ENCODE results near the gene MSL3B.
A peak's percentile ranks its signal among the peaks of the same experiment; 100 is the strongest.
"Not testable (repeated sequence)": the region's sequence is repeated elsewhere in the genome, so short reads cannot be mapped to it uniquely, and the experiment has no call there.

MSL3B gene

GRCh38 chr2:233867993-233868532 lies at the start of gene MSL3B:
TSS of gene MSL3B (minus strand) at chr2:233868386.
- peak in 1 of 2 donors; percentile 50 for DNase-seq (ENCODE audit: low read depth in 2 of 2)

- no peak for DNase-seq (ENCODE audit: low read depth in 2 of 2)
Observed at GRCh38 chr2:233917116-233917515, 48.9 kb upstream of the MSL3B start, which contains the start of gene TRPM8. TSS of gene TRPM8 (plus strand) at chr2:233917373. CDS start at chr2:233926538, 9,165 bp downstream.

- DNase-seq (ENCODE audit: low read depth in 2 of 2) = no peak
Observed at GRCh38 chr2:233915128-233915527, 46.9 kb upstream of the MSL3B start.

GRCh38 chr2:233912691-233913423 lies 44.7 kb upstream of the MSL3B start:
- no peak for DNase-seq (ENCODE audit: low read depth in 2 of 2)

- no peak for DNase-seq (ENCODE audit: low read depth in 2 of 2)
Observed at GRCh38 chr2:233907627-233908026, 39.4 kb upstream of the MSL3B start.

GRCh38 chr2:233905945-233906344 lies 37.8 kb upstream of the MSL3B start:
- no peak for DNase-seq (ENCODE audit: low read depth in 2 of 2)

GRCh38 chr2:233901884-233902283 lies 33.7 kb upstream of the MSL3B start:
- no peak for DNase-seq (ENCODE audit: low read depth in 2 of 2)

GRCh38 chr2:233901367-233901766 lies 33.2 kb upstream of the MSL3B start:
- DNase-seq (ENCODE audit: low read depth in 2 of 2) = no peak

GRCh38 chr2:233896253-233896652 lies 28.1 kb upstream of the MSL3B start:
- DNase-seq (ENCODE audit: low read depth in 2 of 2) = not testable (repeated sequence)

GRCh38 chr2:233892793-233893192 lies 24.6 kb upstream of the MSL3B start:
- DNase-seq (ENCODE audit: low read depth in 2 of 2) = no peak

GRCh38 chr2:233882353-233882752 lies 14.2 kb upstream of the MSL3B start:
- no peak for DNase-seq (ENCODE audit: low read depth in 2 of 2)

- not testable (repeated sequence) for DNase-seq (ENCODE audit: low read depth in 2 of 2)
Observed at GRCh38 chr2:233872125-233872524, 3.9 kb upstream of the MSL3B start.

GRCh38 chr2:233871432-233871831 lies 3.2 kb upstream of the MSL3B start:
- no peak for DNase-seq (ENCODE audit: low read depth in 2 of 2)

- no peak for DNase-seq (ENCODE audit: low read depth in 2 of 2)
Observed at GRCh38 chr2:233866479-233866878, 1.7 kb downstream of the MSL3B start.

- DNase-seq (ENCODE audit: low read depth in 2 of 2) = no peak
Observed at GRCh38 chr2:233865838-233866237, 2.3 kb downstream of the MSL3B start.

GRCh38 chr2:233862261-233862768 lies 5.9 kb downstream of the MSL3B start:
- no peak for DNase-seq (ENCODE audit: low read depth in 2 of 2)

- no peak for DNase-seq (ENCODE audit: low read depth in 2 of 2)
Observed at GRCh38 chr2:233858331-233858730, 9.9 kb downstream of the MSL3B start.

- DNase-seq (ENCODE audit: low read depth in 2 of 2) = peak in 1 of 2 donors; percentile 27
Observed at GRCh38 chr2:233857511-233858141, 10.6 kb downstream of the MSL3B start.

- DNase-seq (ENCODE audit: low read depth in 2 of 2) = no peak
Observed at GRCh38 chr2:233856184-233856583, 12.0 kb downstream of the MSL3B start.

- DNase-seq (ENCODE audit: low read depth in 2 of 2) = no peak
Observed at GRCh38 chr2:233855345-233855744, 12.8 kb downstream of the MSL3B start.

GRCh38 chr2:233854241-233854981 lies 13.8 kb downstream of the MSL3B start, which contains the start of gene HJURP:
TSS of gene HJURP (minus strand) at chr2:233854535. CDS start at chr2:233854500, 35 bp downstream.
- DNase-seq (ENCODE audit: low read depth in 2 of 2) = peak; percentile 78 to 81

- no peak for DNase-seq (ENCODE audit: low read depth in 2 of 2)
Observed at GRCh38 chr2:233853883-233854240, 14.3 kb downstream of the MSL3B start.

All from stimulated activated CD8-positive, alpha-beta memory T cell treated with anti-CD3 and anti-CD28 coated beads, Interleukin-7, amount 100 ng/mL, for 4 hours (primary cell).